Keratinocyte (primary cell): ENCODE data around the gene ZNF804B. TPM values are rescaled to one million over a fixed set of nuclear protein-coding genes. Genes with fewer than 3 reads are reported as not detected.

ENCODE experiments used
- DNase-seq: peaks from one replicate; pipeline ENCODE4 v3.0.0-alpha.2; 2011; ENCODE audit warnings: low read depth, missing footprints, low spot score
- FAIRE-seq: peaks from 2 replicates; lab custom pipeline; 2011; peaks lifted over from hg19 to GRCh38; lab: Jason Lieb, UNC
- H2AFZ ChIP-seq: 2 replicates; pipeline ENCODE4 v1.6.0; 2012; ENCODE audit warnings: low read length, control low read depth, inconsistent platforms; ENCODE audit not compliant: control insufficient read depth
- H3K27ac ChIP-seq: 2 replicates; pipeline ENCODE4 v1.5.1; 2011; ENCODE audit warnings: low read length; ENCODE audit not compliant: control insufficient read depth, insufficient read depth
- H3K27me3 ChIP-seq: 3 replicates; pipeline ENCODE4 v1.6.0; 2011; ENCODE audit warnings: low read length; ENCODE audit not compliant: control insufficient read depth, insufficient read depth; ENCODE audit errors: extremely low read depth
- H3K36me3 ChIP-seq, 2 experiments: 2 replicates in 1 of 2; 3 replicates in 1 of 2; pipeline ENCODE4 v1.5.1; 2011; ENCODE audit warnings: low read length in 2 of 2, mild to moderate bottlenecking in 1 of 2; ENCODE audit not compliant: control insufficient read depth in 2 of 2, insufficient read depth in 2 of 2; ENCODE audit errors: extremely low read depth in 1 of 2
- H3K4me1 ChIP-seq: 3 replicates; pipeline ENCODE4 v1.5.1; 2011; ENCODE audit warnings: low read length; ENCODE audit not compliant: control insufficient read depth, insufficient read depth; ENCODE audit errors: extremely low read depth
- H3K4me2 ChIP-seq: 3 replicates; pipeline ENCODE4 v1.6.0; 2011; ENCODE audit warnings: low read depth, low read length; ENCODE audit not compliant: control insufficient read depth, insufficient read depth; ENCODE audit errors: extremely low read depth
- H3K4me3 ChIP-seq, 3 experiments: fragments of 200-600 bp in 1 of 3; sonication (generic) in 1 of 3; 2 replicates in 2 of 3; 3 replicates in 1 of 3; pipeline ENCODE4 v1.5.1; 2011 to 2016; ENCODE audit warnings: low read length in 3 of 3, mild to moderate bottlenecking in 3 of 3, control low read depth in 2 of 3, inconsistent platforms in 1 of 3, low read depth in 1 of 3, mixed read lengths in 1 of 3, mixed run types in 1 of 3, moderate library complexity in 1 of 3; ENCODE audit not compliant: control insufficient read depth in 2 of 3, insufficient read depth in 2 of 3; ENCODE audit errors: extremely low read depth in 1 of 3
- H3K79me2 ChIP-seq: 2 replicates; pipeline ENCODE4 v1.6.0; 2012; ENCODE audit warnings: low read length; ENCODE audit not compliant: control insufficient read depth, insufficient read depth
- H3K9ac ChIP-seq: 3 replicates; pipeline ENCODE4 v1.6.0; 2011; ENCODE audit warnings: low read length; ENCODE audit not compliant: control insufficient read depth, insufficient read depth; ENCODE audit errors: extremely low read depth
- H3K9me1 ChIP-seq: 3 replicates; pipeline ENCODE4 v1.6.0; 2011; ENCODE audit warnings: low read length; ENCODE audit not compliant: control insufficient read depth, insufficient read depth; ENCODE audit errors: extremely low read depth
- H3K9me3 ChIP-seq: 2 replicates; pipeline ENCODE4 v1.5.1; 2012; ENCODE audit warnings: low read depth, low read length; ENCODE audit not compliant: control insufficient read depth
- H4K20me1 ChIP-seq: 3 replicates; pipeline ENCODE4 v1.6.0; 2011; ENCODE audit warnings: low read length; ENCODE audit not compliant: control insufficient read depth, insufficient read depth; ENCODE audit errors: extremely low read depth
- EZH2 ChIP-seq: IDR thresholded peaks from one replicate; pipeline ENCODE4 v1.6.1; 2012; ENCODE audit warnings: inconsistent platforms, mild to moderate bottlenecking, low read length, moderate library complexity
- dilution Hi-C: fragments of 300-500 bp; cut with MboI; formaldehyde crosslinking; loops from one replicate; pipeline ENCODE4 v1.7.0; 2020; ENCODE audit warnings: low sequenced_read_pairs; ENCODE audit not compliant: extremely low pct_ligation_motif_present
- polyA plus RNA-seq, 5 experiments: library from polyadenylated mRNA; depleted of rRNA in 3 of 5; stranded (reverse) in 3 of 5; stranded (forward) in 1 of 5; unstranded in 1 of 5; fragments of >200 nt; gene quantifications; 1 replicate in 1 of 5; 2 replicates in 3 of 5; 3 replicates in 1 of 5; pipeline versions ENCODE4 v1.2.1 to v1.2.3, GENCODE V29; 2011 to 2012; ENCODE audit warnings: missing spikeins in 2 of 5, low read depth in 1 of 5, low replicate concordance in 1 of 5
- TF ChIP-seq, protein P1 (sequence below), 3 experiments: IDR thresholded peaks in 1 of 3; conservative IDR thresholded peaks in 1 of 3; optimal IDR thresholded peaks in 1 of 3; 2 replicates in 2 of 3; 3 replicates in 1 of 3; pipeline versions ENCODE3 to v1.5.1; 2011; ENCODE audit warnings: low read length in 3 of 3, mild to moderate bottlenecking in 3 of 3, moderate library complexity in 2 of 3, control low read depth in 1 of 3, inconsistent platforms in 1 of 3; ENCODE audit not compliant: insufficient read depth in 2 of 3; ENCODE audit errors: extremely low read depth in 1 of 3

Gene ZNF804B
- polyA plus RNA-seq, 1 donor (not counting 4 experiments of a cell fraction or from before 2014, with no cell fraction given) = not detected

DNA sequence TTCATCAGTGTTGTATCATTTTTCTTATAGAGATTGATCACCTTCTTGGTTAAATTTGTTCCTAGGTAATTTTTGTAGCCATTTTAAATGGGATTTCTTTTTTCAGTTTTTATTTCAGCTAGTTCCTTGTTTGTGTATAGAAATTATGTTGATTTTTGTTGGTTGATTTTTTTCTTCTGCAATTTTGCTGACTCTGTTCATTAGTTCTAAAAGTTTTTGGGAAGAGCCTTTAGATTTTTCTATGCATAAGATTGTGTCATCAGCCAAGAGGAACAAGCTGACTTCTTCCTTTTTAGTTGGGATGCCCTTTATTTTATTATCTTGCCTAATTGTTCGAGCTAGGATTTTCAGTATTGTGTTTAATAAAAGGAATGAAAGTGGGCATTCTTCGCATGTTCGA, 258.2 kb downstream of the ZNF804B start:
- no peak overlapping the region for H3K27ac ChIP-seq
- H2AFZ ChIP-seq = no peak overlapping the region
- H3K9ac ChIP-seq = no peak overlapping the region
- dilution Hi-C loops = no loop called here
- no peaks in the 10 kb centered on the region for H3K4me1 ChIP-seq
- H4K20me1 ChIP-seq = no peaks in the 10 kb centered on the region
- FAIRE-seq (no peak), DNase-seq (no peak)
- H3K9me1 ChIP-seq = no peaks in the 10 kb centered on the region
- H3K27me3 ChIP-seq = no peaks in the 10 kb centered on the region
- no peaks in the 10 kb centered on the region for H3K79me2 ChIP-seq
- H3K36me3 ChIP-seq = no peaks in the 10 kb centered on the region
- H3K4me3 ChIP-seq = no peak overlapping the region
- no peaks in the 10 kb centered on the region for H3K9me3 ChIP-seq
- H3K4me2 ChIP-seq = no peak overlapping the region
- TF ChIP-seq EZH2 = no peak
- TF ChIP-seq, protein P1, sequence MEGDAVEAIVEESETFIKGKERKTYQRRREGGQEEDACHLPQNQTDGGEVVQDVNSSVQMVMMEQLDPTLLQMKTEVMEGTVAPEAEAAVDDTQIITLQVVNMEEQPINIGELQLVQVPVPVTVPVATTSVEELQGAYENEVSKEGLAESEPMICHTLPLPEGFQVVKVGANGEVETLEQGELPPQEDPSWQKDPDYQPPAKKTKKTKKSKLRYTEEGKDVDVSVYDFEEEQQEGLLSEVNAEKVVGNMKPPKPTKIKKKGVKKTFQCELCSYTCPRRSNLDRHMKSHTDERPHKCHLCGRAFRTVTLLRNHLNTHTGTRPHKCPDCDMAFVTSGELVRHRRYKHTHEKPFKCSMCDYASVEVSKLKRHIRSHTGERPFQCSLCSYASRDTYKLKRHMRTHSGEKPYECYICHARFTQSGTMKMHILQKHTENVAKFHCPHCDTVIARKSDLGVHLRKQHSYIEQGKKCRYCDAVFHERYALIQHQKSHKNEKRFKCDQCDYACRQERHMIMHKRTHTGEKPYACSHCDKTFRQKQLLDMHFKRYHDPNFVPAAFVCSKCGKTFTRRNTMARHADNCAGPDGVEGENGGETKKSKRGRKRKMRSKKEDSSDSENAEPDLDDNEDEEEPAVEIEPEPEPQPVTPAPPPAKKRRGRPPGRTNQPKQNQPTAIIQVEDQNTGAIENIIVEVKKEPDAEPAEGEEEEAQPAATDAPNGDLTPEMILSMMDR (optimal IDR thresholded peaks at IDR 0.05 in 1 of 3, IDR thresholded peaks at IDR 0.05 in 1 of 3, conservative IDR thresholded peaks at IDR 0.05 in 1 of 3; ENCODE audit: extremely low read depth in 1 of 3, insufficient read depth in 2 of 3, low read length in 3 of 3) = no peak

DNA sequence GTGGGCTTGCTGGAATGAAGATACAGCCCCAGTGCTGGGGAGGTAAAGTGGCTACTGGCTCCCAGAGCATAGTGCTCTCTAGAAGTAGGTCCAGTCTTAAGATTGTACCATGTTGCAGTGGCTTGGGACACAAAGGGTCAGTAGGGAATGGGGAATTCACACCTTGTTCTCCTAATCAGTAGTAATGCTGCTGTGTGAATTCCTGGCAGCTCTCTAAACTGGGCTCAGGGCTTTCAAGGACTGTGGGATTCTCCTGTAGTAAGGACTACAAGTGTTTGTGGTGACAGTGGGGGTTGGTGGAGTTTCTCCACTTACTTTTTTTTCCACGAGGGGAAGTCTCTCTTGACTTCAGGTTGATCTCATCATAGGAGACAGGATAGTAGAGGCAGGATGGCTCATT, 262.2 kb downstream of the ZNF804B start:
- Histone ChIP-seq H4K20me1 (no peaks in the 10 kb centered on the region), H3K4me2 (no peak overlapping the region), H3K9me1 (no peaks in the 10 kb centered on the region), H2AFZ (no peak overlapping the region), H3K27ac (no peak overlapping the region), H3K9me3 (no peaks in the 10 kb centered on the region), H3K27me3 (no peaks in the 10 kb centered on the region), H3K79me2 (no peaks in the 10 kb centered on the region), H3K9ac (no peak overlapping the region), H3K36me3 (no peaks in the 10 kb centered on the region), H3K4me1 (no peaks in the 10 kb centered on the region), H3K4me3 (no peak overlapping the region)
- FAIRE-seq (no peak), DNase-seq (no peak)
- no peak for TF ChIP-seq EZH2
- TF ChIP-seq, protein P1 (optimal IDR thresholded peaks at IDR 0.05 in 1 of 3, IDR thresholded peaks at IDR 0.05 in 1 of 3, conservative IDR thresholded peaks at IDR 0.05 in 1 of 3; ENCODE audit: extremely low read depth in 1 of 3, insufficient read depth in 2 of 3, low read length in 3 of 3) = no peak
- dilution Hi-C loops = no loop called here
